GM18505 (cell line): Measurements from ENCODE around the gene CFAP74.
"Not testable (repeated sequence)": the region's sequence is repeated elsewhere in the genome, so short reads cannot be mapped to it uniquely, and the experiment has no call there.

Experiments
- ATAC-seq: cut with Tn5 transposase; IDR thresholded peaks from one replicate; pipeline ENCODE4 v1.9.1; 2021; ENCODE audit not compliant: unreplicated experiment
- POLR2A ChIP-seq: IDR thresholded peaks from 4 replicates; pipeline ENCODE4 v1.6.1; 2011; ENCODE audit warnings: borderline replicate concordance; ENCODE audit not compliant: insufficient read depth, insufficient read length; ENCODE audit errors: extremely low read depth

The CFAP74 gene

GRCh38 chr1:1941211-1941841 is 62.3 kb downstream of the CFAP74 start:
- ATAC-seq: no peak
- no peak for TF ChIP-seq POLR2A

GRCh38 chr1:1940123-1940425 is 63.5 kb downstream of the CFAP74 start:
- TF ChIP-seq POLR2A: no peak
- ATAC-seq: no peak

- no peak for TF ChIP-seq POLR2A
- no peak for ATAC-seq
These were observed 64.1 kb downstream of the CFAP74 start for GRCh38 chr1:1939296-1940122.

GRCh38 chr1:1938613-1939295 is 64.8 kb downstream of the CFAP74 start:
- no peak for TF ChIP-seq POLR2A
- no peak for ATAC-seq

- no peak for TF ChIP-seq POLR2A
- no peak for ATAC-seq
These were observed 65.4 kb downstream of the CFAP74 start for GRCh38 chr1:1938276-1938573.

GRCh38 chr1:1937549-1938275 is 65.9 kb downstream of the CFAP74 start:
- ATAC-seq: no peak
- TF ChIP-seq POLR2A: no peak

- no peak for ATAC-seq
- no peak for TF ChIP-seq POLR2A
These were observed 66.5 kb downstream of the CFAP74 start for GRCh38 chr1:1937061-1937460.

- ATAC-seq: not testable (repeated sequence)
These were observed 68.7 kb downstream of the CFAP74 start for GRCh38 chr1:1934848-1935247.

- ATAC-seq: no peak
- TF ChIP-seq POLR2A: no peak
These were observed 73.7 kb downstream of the CFAP74 start for GRCh38 chr1:1929639-1930545.

GRCh38 chr1:1929102-1929638 is 74.4 kb downstream of the CFAP74 start:
- no peak for TF ChIP-seq POLR2A
- no peak for ATAC-seq

- no peak for TF ChIP-seq POLR2A
These were observed 75.1 kb downstream of the CFAP74 start for GRCh38 chr1:1928231-1929101.

GRCh38 chr1:1927751-1928150 is 75.8 kb downstream of the CFAP74 start:
- ATAC-seq: no peak
- TF ChIP-seq POLR2A: no peak

More at GRCh38 chr1:1928231-1929101, 75.1 kb downstream of the CFAP74 start:
- no peak for ATAC-seq
